ENCODE data around the gene SLIT3. TPM values are rescaled to one million over a fixed set of nuclear protein-coding genes. Genes with fewer than 3 reads are reported as not detected.

Gene SLIT3
- total RNA-seq, 4 donors from 2014 or later: 10.8 to 30.8 (median 18.4) TPM

- H3K27ac ChIP-seq: no peak overlapping the region
- TF ChIP-seq, protein P1, sequence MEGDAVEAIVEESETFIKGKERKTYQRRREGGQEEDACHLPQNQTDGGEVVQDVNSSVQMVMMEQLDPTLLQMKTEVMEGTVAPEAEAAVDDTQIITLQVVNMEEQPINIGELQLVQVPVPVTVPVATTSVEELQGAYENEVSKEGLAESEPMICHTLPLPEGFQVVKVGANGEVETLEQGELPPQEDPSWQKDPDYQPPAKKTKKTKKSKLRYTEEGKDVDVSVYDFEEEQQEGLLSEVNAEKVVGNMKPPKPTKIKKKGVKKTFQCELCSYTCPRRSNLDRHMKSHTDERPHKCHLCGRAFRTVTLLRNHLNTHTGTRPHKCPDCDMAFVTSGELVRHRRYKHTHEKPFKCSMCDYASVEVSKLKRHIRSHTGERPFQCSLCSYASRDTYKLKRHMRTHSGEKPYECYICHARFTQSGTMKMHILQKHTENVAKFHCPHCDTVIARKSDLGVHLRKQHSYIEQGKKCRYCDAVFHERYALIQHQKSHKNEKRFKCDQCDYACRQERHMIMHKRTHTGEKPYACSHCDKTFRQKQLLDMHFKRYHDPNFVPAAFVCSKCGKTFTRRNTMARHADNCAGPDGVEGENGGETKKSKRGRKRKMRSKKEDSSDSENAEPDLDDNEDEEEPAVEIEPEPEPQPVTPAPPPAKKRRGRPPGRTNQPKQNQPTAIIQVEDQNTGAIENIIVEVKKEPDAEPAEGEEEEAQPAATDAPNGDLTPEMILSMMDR (IDR thresholded peaks at IDR 0.05): no peak
- TF ChIP-seq POLR2AphosphoS5 (IDR thresholded peaks at IDR 0.05) (no peak), EP300 (IDR thresholded peaks at IDR 0.05) (no peak)
- peaks cover 6% of the 10 kb centered on the region for H3K4me1 ChIP-seq
- no peaks in the 10 kb centered on the region for H3K36me3 ChIP-seq
- 58% methylated on average over 3 of the region's 3 CpGs for WGBS
- DNase-seq (ENCODE audit: low spot score in 2 of 2): no peak
- H3K27me3 ChIP-seq: no peaks in the 10 kb centered on the region
- no peaks in the 10 kb centered on the region for H3K9me3 ChIP-seq
- no peak overlapping the region for H3K4me3 ChIP-seq
These were observed 299.5 kb downstream of the SLIT3 start for GRCh38 chr5:169001394-169001793.

DNA sequence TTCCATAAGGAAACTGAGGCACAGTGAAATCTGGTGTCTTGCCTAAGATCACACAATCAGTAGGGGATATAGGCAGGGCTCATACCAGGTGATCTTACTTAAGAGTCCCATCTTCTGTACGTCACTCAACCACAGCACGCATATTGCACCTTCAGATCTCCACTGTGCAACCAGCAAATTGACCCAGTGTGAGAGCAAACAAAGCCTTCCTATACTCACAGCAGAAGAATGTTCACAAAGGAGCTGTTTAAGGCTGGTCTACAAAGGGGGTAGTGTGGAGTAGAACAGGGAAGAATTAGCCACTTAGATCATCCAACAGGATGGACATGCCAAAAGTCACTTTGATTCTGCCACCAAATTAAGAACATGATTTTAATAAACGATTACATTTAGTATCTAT is 305.9 kb downstream of the SLIT3 start:
- TF ChIP-seq EP300 (IDR thresholded peaks at IDR 0.05) (no peak), POLR2A (IDR thresholded peaks at IDR 0.05) (no peak), POLR2AphosphoS5 (IDR thresholded peaks at IDR 0.05) (no peak)
- TF ChIP-seq, protein P1 (IDR thresholded peaks at IDR 0.05): no peak
- Histone ChIP-seq H3K4me3 (no peak overlapping the region), H3K27ac (no peak overlapping the region), H3K36me3 (no peaks in the 10 kb centered on the region), H3K27me3 (no peaks in the 10 kb centered on the region), H3K4me1 (no peaks in the 10 kb centered on the region), H3K9me3 (no peaks in the 10 kb centered on the region)
- 70% methylated on average over 3 of the region's 3 CpGs for WGBS
- no peak for DNase-seq (ENCODE audit: low spot score in 2 of 2)

DNA sequence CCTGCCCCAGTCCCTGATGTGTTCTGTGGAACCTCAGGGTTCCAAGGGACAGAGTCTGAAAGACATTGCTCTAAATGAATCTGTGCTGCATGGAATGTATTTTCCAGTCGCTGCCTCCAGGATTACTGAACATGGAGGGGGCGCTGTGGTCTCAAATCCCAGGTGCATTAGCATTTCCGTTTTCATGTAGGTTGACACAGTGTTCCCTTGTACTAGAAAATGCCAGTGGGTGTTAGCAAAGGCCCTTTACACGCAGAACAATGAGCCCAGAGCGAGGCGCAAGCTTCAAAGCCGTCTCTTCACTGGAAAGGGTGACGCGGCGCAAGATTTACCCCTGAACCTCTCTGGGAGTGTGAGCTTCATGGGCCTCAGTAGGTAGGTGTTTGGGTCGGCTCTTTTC is 308.3 kb downstream of the SLIT3 start:
- H3K4me3 ChIP-seq: no peak overlapping the region
- H3K4me1 ChIP-seq: peaks cover 8% of the 10 kb centered on the region
- no peak overlapping the region for H3K27ac ChIP-seq
- H3K36me3 ChIP-seq: no peaks in the 10 kb centered on the region
- WGBS: 71% methylated on average over 11 of the region's 11 CpGs
- no peak for DNase-seq (ENCODE audit: low spot score in 2 of 2)
- TF ChIP-seq EP300 (IDR thresholded peaks at IDR 0.05) (no peak), POLR2A (IDR thresholded peaks at IDR 0.05) (no peak), POLR2AphosphoS5 (IDR thresholded peaks at IDR 0.05) (no peak)
- TF ChIP-seq, protein P1 (IDR thresholded peaks at IDR 0.05): no peak
- no peaks in the 10 kb centered on the region for H3K27me3 ChIP-seq
- no peaks in the 10 kb centered on the region for H3K9me3 ChIP-seq

GRCh38 chr5:168992016-168992415 is 308.9 kb downstream of the SLIT3 start:
- 66% methylated on average over 5 of the region's 5 CpGs for WGBS

DNA sequence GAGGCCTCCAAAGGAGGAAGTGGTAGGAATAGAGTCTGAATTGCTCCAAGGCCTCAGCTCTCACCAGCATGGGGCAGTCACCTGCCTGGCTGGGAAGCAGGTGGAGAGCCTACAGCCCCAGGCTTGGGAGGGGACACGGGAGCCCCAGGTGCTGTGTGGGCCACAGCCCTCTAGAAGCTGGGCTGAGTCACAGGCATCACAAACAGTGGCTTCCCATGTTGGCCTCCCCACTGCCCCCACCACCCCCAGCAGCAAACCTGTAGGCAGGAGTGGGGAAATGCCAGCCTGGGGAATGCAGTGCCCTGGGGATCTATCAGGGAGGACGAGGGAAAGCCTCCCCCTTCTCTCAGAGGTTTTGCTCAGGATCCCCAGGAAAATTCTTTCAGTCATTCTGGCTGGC is 309.6 kb downstream of the SLIT3 start:
- WGBS: 71% methylated on average over 2 of the region's 2 CpGs
- TF ChIP-seq POLR2AphosphoS5 (IDR thresholded peaks at IDR 0.05): no peak
- TF ChIP-seq, protein P1 (IDR thresholded peaks at IDR 0.05): no peak
- Histone ChIP-seq H3K27me3 (no peaks in the 10 kb centered on the region), H3K9me3 (no peaks in the 10 kb centered on the region), H3K27ac (no peak overlapping the region), H3K4me1 (peaks cover 8% of the 10 kb centered on the region), H3K4me3 (no peak overlapping the region), H3K36me3 (no peaks in the 10 kb centered on the region)
- no peak for DNase-seq (ENCODE audit: low spot score in 2 of 2)

More at GRCh38 chr5:168992016-168992415, 308.9 kb downstream of the SLIT3 start:
- no peaks in the 10 kb centered on the region for H3K36me3 ChIP-seq
- H3K27ac ChIP-seq: no peak overlapping the region
- no peak for DNase-seq (ENCODE audit: low spot score in 2 of 2)
- TF ChIP-seq EP300 (IDR thresholded peaks at IDR 0.05): no peak
- no peak for TF ChIP-seq POLR2A (IDR thresholded peaks at IDR 0.05)
- no peak for TF ChIP-seq POLR2AphosphoS5 (IDR thresholded peaks at IDR 0.05)
- TF ChIP-seq, protein P1 (IDR thresholded peaks at IDR 0.05): no peak
- H3K4me3 ChIP-seq: no peak overlapping the region
- peaks cover 8% of the 10 kb centered on the region for H3K4me1 ChIP-seq
- no peaks in the 10 kb centered on the region for H3K27me3 ChIP-seq
- no peaks in the 10 kb centered on the region for H3K9me3 ChIP-seq

Data from suprapubic skin (tissue), 4 donors.